Endodermal cell (in vitro differentiated cells): ENCODE measurements around the gene PTPRN2. TPM values are rescaled to one million over a fixed set of nuclear protein-coding genes. Genes with fewer than 3 reads are reported as not detected.
A peak's percentile ranks its signal among the peaks of the same experiment; 100 is the strongest.

Source experiments
- DNase-seq: peaks from one replicate; pipeline ENCODE4 v3.0.0-alpha.2; 2017
- H3K27ac ChIP-seq: 2 replicates; pipeline ENCODE4 v1.5.1; 2013; ENCODE audit warnings: mild to moderate bottlenecking, low read depth, low read length, moderate library complexity
- H3K27me3 ChIP-seq: 2 replicates; pipeline ENCODE4 v1.6.1; 2013; ENCODE audit warnings: mild to moderate bottlenecking, low read length, moderate library complexity; ENCODE audit not compliant: insufficient read depth, control insufficient read depth, poor library complexity, severe bottlenecking
- H3K36me3 ChIP-seq: 2 replicates; pipeline ENCODE4 v1.7.0; 2013; ENCODE audit warnings: mild to moderate bottlenecking, low read length, moderate library complexity; ENCODE audit not compliant: control insufficient read depth, insufficient read depth
- H3K4me1 ChIP-seq: one replicate; pipeline ENCODE4 v1.7.0; 2013; ENCODE audit warnings: low read length; ENCODE audit not compliant: control insufficient read depth, insufficient read depth
- H3K4me3 ChIP-seq: 2 replicates; pipeline ENCODE4 v1.5.1; 2013; ENCODE audit warnings: mild to moderate bottlenecking, low read length, moderate library complexity
- H3K9ac ChIP-seq: 2 replicates; pipeline ENCODE4 v1.6.1; 2013; ENCODE audit warnings: mild to moderate bottlenecking, low read length, moderate library complexity; ENCODE audit not compliant: poor library complexity, severe bottlenecking; ENCODE audit errors: extremely low read depth
- H3K9me3 ChIP-seq: 2 replicates; pipeline ENCODE4 v1.6.1; 2013; ENCODE audit warnings: mild to moderate bottlenecking, low read length, moderate library complexity; ENCODE audit not compliant: control insufficient read depth
- H3K27ac Mint-ChIP-seq: 2 replicates; pipeline ENCODE4 v1.8.0; 2020; ENCODE audit warnings: mixed read lengths
- H3K27me3 Mint-ChIP-seq: 2 replicates; pipeline ENCODE4 v1.8.0; 2021; ENCODE audit warnings: mild to moderate bottlenecking, mixed read lengths; ENCODE audit not compliant: insufficient read depth
- H3K36me3 Mint-ChIP-seq: 2 replicates; pipeline ENCODE4 v1.8.0; 2020; ENCODE audit warnings: low read depth, mixed read lengths
- H3K4me1 Mint-ChIP-seq: 2 replicates; pipeline ENCODE4 v1.8.0; 2020; ENCODE audit warnings: mixed read lengths
- H3K4me3 Mint-ChIP-seq: 2 replicates; pipeline ENCODE4 v1.8.0; 2020; ENCODE audit warnings: mild to moderate bottlenecking, moderate library complexity, mixed read lengths
- H3K9me3 Mint-ChIP-seq: 2 replicates; pipeline ENCODE4 v1.8.0; 2020; ENCODE audit warnings: mild to moderate bottlenecking, mixed read lengths
- CTCF ChIP-seq: fragments of 200-600 bp; sonication (generic); conservative IDR thresholded peaks from 2 replicates; pipeline ENCODE4 v1.5.0; 2021; ENCODE audit warnings: antibody characterized with exemption, mild to moderate bottlenecking
- WGBS, 2 experiments: methylation state at CpG; one replicate each; pipeline versions ENCODE4 v1.1.5 to v1.1.7; 2013; ENCODE audit warnings: missing lambda C conversion rate in 2 of 2, mixed read lengths in 1 of 2; ENCODE audit not compliant: insufficient coverage in 1 of 2, insufficient read length in 1 of 2; 5-methylcytosine and 5-hydroxymethylcytosine counted together
- total RNA-seq, 2 donors: library from RNA; stranded (reverse); fragmentation: NEBNext Ultra II Directional in 1 of 2; extraction: Animal tissue kit (Norgen Biotek cat#: 25700) in 1 of 2; gene quantifications; 2 replicates in 1 of 2; 3 replicates in 1 of 2; pipeline ENCODE4 v1.2.1, GENCODE V29; 2021

PTPRN2 gene
- total RNA-seq, 2 donors from 2014 or later: 0.69 to 1.2 TPM

- H3K9me3 Mint-ChIP-seq: peaks cover 17% of the 10 kb centered on the region
- Histone ChIP-seq H3K4me3 (no peak overlapping the region), H3K27ac (no peak overlapping the region), H3K9ac (no peak overlapping the region), H3K4me1 (no peaks in the 10 kb centered on the region), H3K9me3 (peaks cover 93% of the 10 kb centered on the region), H3K27me3 (no peaks in the 10 kb centered on the region), H3K36me3 (no peaks in the 10 kb centered on the region)
- DNase-seq: peak; percentile 13
- no peaks in the 10 kb centered on the region for H3K4me1 Mint-ChIP-seq
- no peak overlapping the region for H3K4me3 Mint-ChIP-seq
- 77 to 80% methylated on average over 13 to 18 of the region's 18 CpGs for WGBS, 2 experiments
- no peaks in the 10 kb centered on the region for H3K27me3 Mint-ChIP-seq
- no peak overlapping the region for H3K27ac Mint-ChIP-seq
- no peaks in the 10 kb centered on the region for H3K36me3 Mint-ChIP-seq
- TF ChIP-seq CTCF: no peak
These were observed 302.8 kb downstream of the PTPRN2 start for GRCh38 chr7:158284617-158285382.

- peaks cover 87% of the 10 kb centered on the region for H3K9me3 ChIP-seq
- no peaks in the 10 kb centered on the region for H3K27me3 ChIP-seq
- no peak overlapping the region for H3K4me3 Mint-ChIP-seq
- H3K27ac ChIP-seq: no peak overlapping the region
- peak; percentile 13 for DNase-seq
- no peaks in the 10 kb centered on the region for H3K4me1 ChIP-seq
- no peak for TF ChIP-seq CTCF
- H3K9me3 Mint-ChIP-seq: peaks cover 13% of the 10 kb centered on the region
- WGBS, 2 experiments: 79 to 82% methylated on average over 5 to 6 of the region's 6 CpGs
- H3K4me3 ChIP-seq: no peak overlapping the region
- H3K36me3 ChIP-seq: no peaks in the 10 kb centered on the region
- H3K36me3 Mint-ChIP-seq: no peaks in the 10 kb centered on the region
- no peak overlapping the region for H3K9ac ChIP-seq
- H3K4me1 Mint-ChIP-seq: no peaks in the 10 kb centered on the region
- no peak overlapping the region for H3K27ac Mint-ChIP-seq
- H3K27me3 Mint-ChIP-seq: no peaks in the 10 kb centered on the region
These were observed 303.5 kb downstream of the PTPRN2 start for GRCh38 chr7:158284121-158284520.

- peak; percentile 26 for DNase-seq
- no peak for TF ChIP-seq CTCF
- Mint-ChIP-seq H3K9me3 (peaks cover 11% of the 10 kb centered on the region), H3K27ac (no peak overlapping the region), H3K27me3 (no peaks in the 10 kb centered on the region), H3K36me3 (no peaks in the 10 kb centered on the region), H3K4me3 (no peak overlapping the region), H3K4me1 (no peaks in the 10 kb centered on the region)
- no peak overlapping the region for H3K4me3 ChIP-seq
- no peaks in the 10 kb centered on the region for H3K4me1 ChIP-seq
- H3K27ac ChIP-seq: no peak overlapping the region
- H3K27me3 ChIP-seq: no peaks in the 10 kb centered on the region
- H3K9me3 ChIP-seq: peaks cover 78% of the 10 kb centered on the region
- 86% methylated on average over 28 to 32 of the region's 32 CpGs for WGBS, 2 experiments
- no peak overlapping the region for H3K9ac ChIP-seq
- no peaks in the 10 kb centered on the region for H3K36me3 ChIP-seq
These were observed 304.3 kb downstream of the PTPRN2 start for GRCh38 chr7:158283016-158283974.
